Measurements from ENCODE around the gene DOCK11.

GRCh38 chrX:118523920-118524319, 28.3 kb downstream of the DOCK11 start:
- TF ChIP-seq POLR2AphosphoS5 (IDR thresholded peaks at IDR 0.05; ENCODE audit: borderline replicate concordance, low read depth, low read length) (no peak), EZH2 (IDR thresholded peaks at IDR 0.05) (no peak)
